HL-60 (cell line): ENCODE data around the gene POR.

Source experiments
- DNase-seq, 2 experiments: peaks; one replicate each; pipeline ENCODE4 v3.0.0-alpha.2; 2010 to 2020; ENCODE audit warnings: low read depth in 1 of 2, low spot score in 1 of 2
- H3K27ac ChIP-seq: fragments of 250-450 bp; sonication (Bioruptor Pico); replicated peaks from 2 replicates; pipeline ENCODE4 v1.5.1; 2020; ENCODE audit warnings: mild to moderate bottlenecking, moderate library complexity
- H3K27me3 ChIP-seq: fragments of 250-450 bp; sonication (Bioruptor Pico); 2 replicates; pipeline ENCODE4 v1.5.1; 2021; ENCODE audit warnings: mild to moderate bottlenecking, moderate library complexity; ENCODE audit not compliant: insufficient read depth, poor library complexity, severe bottlenecking
- H3K4me3 ChIP-seq: replicated peaks from 2 replicates; pipeline ENCODE4 v1.5.1; 2011; ENCODE audit warnings: mild to moderate bottlenecking, control low read depth, low read length; ENCODE audit not compliant: insufficient read depth
- CTCF ChIP-seq: IDR thresholded peaks from one replicate; pipeline ENCODE4 v1.5.1; 2011; ENCODE audit warnings: low read length, control low read depth, inconsistent platforms; ENCODE audit not compliant: insufficient read depth
- GABPA ChIP-seq: IDR thresholded peaks from 2 replicates; pipeline ENCODE4 v1.6.1; 2012; ENCODE audit warnings: low read depth
- POLR2AphosphoS5 ChIP-seq: IDR thresholded peaks from 2 replicates; pipeline ENCODE4 v1.6.1; 2012; ENCODE audit warnings: low read depth
- REST ChIP-seq: IDR thresholded peaks from 2 replicates; pipeline ENCODE4 v1.6.1; 2012; ENCODE audit warnings: low read depth; ENCODE audit not compliant: insufficient replicate concordance
- SPI1 ChIP-seq: IDR thresholded peaks from 2 replicates; pipeline ENCODE4 v1.6.1; 2012; ENCODE audit warnings: low read depth, mild to moderate bottlenecking, borderline replicate concordance

POR gene

GRCh38 chr7:75884476-75884875, 30.5 kb upstream of the POR start:
- no peaks in the 10 kb centered on the region for H3K27me3 ChIP-seq
- no peak for TF ChIP-seq CTCF
- no peak for TF ChIP-seq SPI1
- no peak for TF ChIP-seq POLR2AphosphoS5
- no peak for DNase-seq
- no peak overlapping the region for H3K4me3 ChIP-seq
- H3K27ac ChIP-seq = no peak overlapping the region

- Histone ChIP-seq H3K27ac (no peak overlapping the region), H3K4me3 (no peak overlapping the region), H3K27me3 (no peaks in the 10 kb centered on the region)
- no peak for TF ChIP-seq POLR2AphosphoS5
- no peak for TF ChIP-seq CTCF
- TF ChIP-seq REST = no peak
- TF ChIP-seq GABPA = no peak
- no peak for TF ChIP-seq SPI1
- DNase-seq = no peak
These were observed 29.9 kb upstream of the POR start for GRCh38 chr7:75885036-75885435.

- Histone ChIP-seq H3K4me3 (no peak overlapping the region), H3K27me3 (no peaks in the 10 kb centered on the region), H3K27ac (no peak overlapping the region)
- DNase-seq = no peak
- TF ChIP-seq POLR2AphosphoS5 (no peak), SPI1 (no peak), GABPA (no peak), CTCF (no peak), REST (no peak)
These were observed 27.1 kb upstream of the POR start for GRCh38 chr7:75887669-75888369.
